Heart left ventricle (tissue), 16 donors: ENCODE data around the gene RAB1B. TPM values are rescaled to one million over a fixed set of nuclear protein-coding genes. Genes with fewer than 3 reads are reported as not detected.
"Not testable (repeated sequence)": the region's sequence is repeated elsewhere in the genome, so short reads cannot be mapped to it uniquely, and the experiment has no call there.

ENCODE experiments used
- ATAC-seq, 4 donors: fragments of 200-7000 bp; cut with Tn5 transposase; one replicate each; pipeline ENCODE4 v1.9.1; 2020 to 2022; ENCODE audit warnings: moderate library complexity in 4 of 4, mild to moderate bottlenecking in 3 of 4, moderate number of reproducible peaks in 1 of 4
- DNase-seq, 5 donors: peaks; one replicate each; pipeline ENCODE4 v3.0.0-alpha.2; 2020
- H3K27ac ChIP-seq, 12 donors: fragments of 200-600 bp; sonication (generic) in 4 of 12; one replicate each; pipeline versions ENCODE4 v1.5.0 to v1.8.0; 2016 to 2022; ENCODE audit warnings: mild to moderate bottlenecking in 2 of 12
- H3K27me3 ChIP-seq, 9 donors: fragments of 200-600 bp; sonication (generic) in 2 of 9; one replicate each; pipeline versions ENCODE4 v1.5.1 to v1.8.0; 2016 to 2022; ENCODE audit warnings: mild to moderate bottlenecking in 3 of 9
- H3K36me3 ChIP-seq, 9 donors: fragments of 200-600 bp; sonication (generic) in 2 of 9; one replicate each; pipeline versions ENCODE4 v1.5.0 to v1.8.0; 2018 to 2022; ENCODE audit warnings: mild to moderate bottlenecking in 2 of 9
- H3K4me1 ChIP-seq, 12 donors: fragments of 200-600 bp; sonication (generic) in 4 of 12; one replicate each; pipeline versions ENCODE4 v1.5.0 to v1.8.0; 2016 to 2022; ENCODE audit warnings: mild to moderate bottlenecking in 3 of 12
- H3K4me3 ChIP-seq, 12 donors: fragments of 200-600 bp; sonication (generic) in 4 of 12; one replicate each; pipeline versions ENCODE4 v1.5.0 to v1.8.0; 2017 to 2022; ENCODE audit warnings: mild to moderate bottlenecking in 9 of 12, moderate library complexity in 4 of 12
- H3K9me3 ChIP-seq, 12 donors: fragments of 200-600 bp; sonication (generic) in 4 of 12; one replicate each; pipeline versions ENCODE4 v1.5.0 to v1.8.0; 2016 to 2022; ENCODE audit warnings: mild to moderate bottlenecking in 1 of 12
- POLR2A ChIP-seq, 2 donors: fragments of 450-650 bp; IDR thresholded peaks; one replicate each; pipeline ENCODE4 v1.6.1; 2017; ENCODE audit warnings: antibody characterized with exemption in 2 of 2, mild to moderate bottlenecking in 2 of 2, moderate library complexity in 2 of 2
- WGBS, 4 donors: extraction: QIAGEN DNeasy Blood & Tissue Kit in 2 of 4; methylation state at CpG; one replicate each; pipeline versions ENCODE4 v1.1.5 to v1.1.7; 2013 to 2018; 5-methylcytosine and 5-hydroxymethylcytosine counted together
- intact Hi-C, 10 donors: fragments of 100-400 bp; cut with DNase I; formaldehyde crosslinking; loops; one replicate each; pipeline versions ENCODE4 v1.11.1 to v1.14.2; 2022
- polyA plus RNA-seq, 2 donors: library from polyadenylated mRNA; stranded (reverse); fragments of 200-250 nt; gene quantifications; one replicate each; pipeline ENCODE4 v1.2.3, GENCODE V29; 2013
- total RNA-seq, 9 donors: library from RNA; depleted of rRNA in 2 of 9; stranded (reverse); fragments of >200 nt in 2 of 9; fragmentation: NEBNext Ultra II Directional in 3 of 9; extraction: Animal tissue kit (Norgen Biotek cat#: 25700) in 3 of 9; gene quantifications; one replicate each; pipeline versions ENCODE4 v1.1.0 to v1.2.4, GENCODE V29; 2016 to 2023
- TF ChIP-seq, protein P1 (sequence below), 12 donors: fragments of 200-600 bp; sonication (generic) in 4 of 12; IDR thresholded peaks; one replicate each; pipeline versions ENCODE4 v1.5.0 to v1.8.0; 2018 to 2022; ENCODE audit warnings: antibody characterized with exemption in 12 of 12, mild to moderate bottlenecking in 5 of 12
- donor health status: ischemic (EF 13 %, LVEDD 7.1; RV severe dilation, severe dysfunction).
- donor health status: healthy with polysubstance abuse.
- donor health status: DM: no; HTN: yes; CAD: no.
- donor health status: DM: no; HTN: no; CAD: no.
- donor health status: ischemic (EF 25% LVEDD 6.9; RV normal size, moderate dysfunction).
- donor health status: ischemic (EF 25% LVEDD 5.7; RV mildly dilated, moderate dysfunction).
- donor health status: healthy.
- donor health status: DM: yes; HTN: yes; CAD: no.
- donor health status: ischemic (EF 35%, LVEDD 5.7; RV mildly dilated, moderate dysfunction).
- donor health status: nonischemic (EF 11% LVEDD 7.7; RV severe dilation, severe dysfunction).
- donor health status: DM: yes; HTN: yes; CAD: no.
- donor health status: PGD.
- donor health status: ischemic (EF 29% LVEDD 5.4; RV normal size, mild dysfunction).
- donor health status: nonischemic (EF 23%, LVEDD 6.1; RV moderate dilation, normal function).

RAB1B gene
- total and polyA plus RNA-seq, 11 donors = 111 to 178 (median 135) TPM

- no peaks in the 10 kb centered on the region for H3K27me3 ChIP-seq
- DNase-seq (no peak), ATAC-seq (no peak)
- H3K4me1 ChIP-seq = peaks cover 0 to 29% (median 21%) of the 10 kb centered on the region in 12 donors
- intact Hi-C loops = no loop called here
- H3K36me3 ChIP-seq = peaks cover 4 to 57% (median 48%) of the 10 kb centered on the region in 9 donors
- no peaks in the 10 kb centered on the region for H3K9me3 ChIP-seq
- TF ChIP-seq POLR2A (IDR thresholded peaks at IDR 0.05) = no peak
- TF ChIP-seq, protein P1, sequence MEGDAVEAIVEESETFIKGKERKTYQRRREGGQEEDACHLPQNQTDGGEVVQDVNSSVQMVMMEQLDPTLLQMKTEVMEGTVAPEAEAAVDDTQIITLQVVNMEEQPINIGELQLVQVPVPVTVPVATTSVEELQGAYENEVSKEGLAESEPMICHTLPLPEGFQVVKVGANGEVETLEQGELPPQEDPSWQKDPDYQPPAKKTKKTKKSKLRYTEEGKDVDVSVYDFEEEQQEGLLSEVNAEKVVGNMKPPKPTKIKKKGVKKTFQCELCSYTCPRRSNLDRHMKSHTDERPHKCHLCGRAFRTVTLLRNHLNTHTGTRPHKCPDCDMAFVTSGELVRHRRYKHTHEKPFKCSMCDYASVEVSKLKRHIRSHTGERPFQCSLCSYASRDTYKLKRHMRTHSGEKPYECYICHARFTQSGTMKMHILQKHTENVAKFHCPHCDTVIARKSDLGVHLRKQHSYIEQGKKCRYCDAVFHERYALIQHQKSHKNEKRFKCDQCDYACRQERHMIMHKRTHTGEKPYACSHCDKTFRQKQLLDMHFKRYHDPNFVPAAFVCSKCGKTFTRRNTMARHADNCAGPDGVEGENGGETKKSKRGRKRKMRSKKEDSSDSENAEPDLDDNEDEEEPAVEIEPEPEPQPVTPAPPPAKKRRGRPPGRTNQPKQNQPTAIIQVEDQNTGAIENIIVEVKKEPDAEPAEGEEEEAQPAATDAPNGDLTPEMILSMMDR (IDR thresholded peaks at IDR 0.05) = no peak
- WGBS, 4 donors = 86 to 100% (median 93%) methylated on average over 2 of the region's 2 CpGs
- H3K4me3 ChIP-seq = no peak overlapping the region
- no peak overlapping the region for H3K27ac ChIP-seq
Observed at GRCh38 chr11:66272596-66272995, 4.2 kb downstream of the RAB1B start.

- DNase-seq (no peak), ATAC-seq (no peak)
- Histone ChIP-seq H3K9me3 (no peaks in the 10 kb centered on the region), H3K36me3 (peaks cover 4 to 57% (median 48%) of the 10 kb centered on the region in 9 donors), H3K27ac (no peak overlapping the region), H3K4me3 (no peak overlapping the region), H3K27me3 (no peaks in the 10 kb centered on the region), H3K4me1 (peaks cover 0 to 34% (median 22%) of the 10 kb centered on the region in 12 donors)
- WGBS, 4 donors = 36 to 60% (median 47%) methylated on average over 1 of the region's 1 CpG
- intact Hi-C loops = no loop called here
- TF ChIP-seq, protein P1 (IDR thresholded peaks at IDR 0.05) = no peak
- TF ChIP-seq POLR2A (IDR thresholded peaks at IDR 0.05) = no peak
Observed at GRCh38 chr11:66274219-66274618, 5.8 kb downstream of the RAB1B start.

- ATAC-seq = no peak
- Histone ChIP-seq H3K36me3 (peaks cover 4 to 57% (median 48%) of the 10 kb centered on the region in 9 donors), H3K9me3 (no peaks in the 10 kb centered on the region), H3K4me3 (no peak overlapping the region), H3K27ac (no peak overlapping the region), H3K4me1 (peaks cover 0 to 22% (median 13%) of the 10 kb centered on the region in 12 donors), H3K27me3 (no peaks in the 10 kb centered on the region)
- intact Hi-C loops = no loop called here
- WGBS, 4 donors = 87 to 93% (median 89%) methylated on average over 6 to 8 of the region's 8 CpGs
- DNase-seq = no peak
- TF ChIP-seq POLR2A (IDR thresholded peaks at IDR 0.05) = no peak
- TF ChIP-seq, protein P1 (IDR thresholded peaks at IDR 0.05) = no peak
Observed at GRCh38 chr11:66275396-66275795, 7.0 kb downstream of the RAB1B start.

GRCh38 chr11:66275984-66276612, 7.7 kb downstream of the RAB1B start:
- Histone ChIP-seq H3K4me3 (no peak overlapping the region), H3K4me1 (peaks cover 0 to 15% (median 9%) of the 10 kb centered on the region in 12 donors), H3K36me3 (peaks cover 4 to 52% (median 48%) of the 10 kb centered on the region in 9 donors), H3K27ac (no peak overlapping the region), H3K27me3 (no peaks in the 10 kb centered on the region), H3K9me3 (no peaks in the 10 kb centered on the region)
- WGBS, 4 donors = 82 to 85% (median 85%) methylated on average over 11 to 14 of the region's 14 CpGs
- no peak for TF ChIP-seq POLR2A (IDR thresholded peaks at IDR 0.05)
- TF ChIP-seq, protein P1 (IDR thresholded peaks at IDR 0.05) = no peak
- intact Hi-C loops = no loop called here
- DNase-seq = no peak
- no peak for ATAC-seq

DNA sequence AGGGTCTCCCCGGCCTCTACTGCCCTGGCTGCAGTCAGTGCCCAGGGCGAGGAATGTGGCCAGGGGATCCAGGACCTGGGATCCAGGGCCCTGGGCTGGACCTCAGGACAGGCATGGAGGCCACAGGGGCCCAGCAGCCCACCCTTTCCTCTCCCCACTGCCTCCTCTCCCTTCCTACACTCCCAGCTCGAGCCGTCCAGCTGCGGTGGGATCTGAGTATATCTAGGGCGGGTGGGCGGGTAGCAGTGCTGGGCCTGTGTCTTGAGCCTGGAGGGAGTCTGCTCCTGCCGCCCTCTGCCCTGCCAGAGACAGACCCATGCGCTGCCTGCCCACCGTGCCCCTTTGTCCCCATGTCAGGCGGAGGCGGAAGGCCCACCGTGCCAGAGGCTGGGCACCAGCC, 8.2 kb downstream of the RAB1B start:
- H3K9me3 ChIP-seq, H3K4me3 ChIP-seq, DNase-seq, H3K27ac ChIP-seq, H3K27me3 ChIP-seq, intact Hi-C loops: not testable (repeated sequence)
- peak in 2 of 4 donors; percentile 2 to 4 for ATAC-seq
- Histone ChIP-seq H3K36me3 (peaks cover 4 to 50% (median 47%) of the 10 kb centered on the region in 9 donors), H3K4me1 (peaks cover 0 to 13% (median 8%) of the 10 kb centered on the region in 12 donors)
- WGBS, 4 donors = 76 to 84% (median 79%) methylated on average over 11 to 13 of the region's 13 CpGs

- H3K9me3 ChIP-seq, H3K4me3 ChIP-seq, H3K27me3 ChIP-seq, intact Hi-C loops, DNase-seq: not testable (repeated sequence)
- ATAC-seq = peak in 1 of 4 donors; percentile 5
- peak overlapping the region in 1 of 12 donors; percentile 80 for H3K27ac ChIP-seq
- 74 to 89% (median 80%) methylated on average over 4 of the region's 4 CpGs for WGBS, 4 donors
- H3K4me1 ChIP-seq = peaks cover 0 to 16% (median 9%) of the 10 kb centered on the region in 12 donors
- peaks cover 4 to 46% (median 42%) of the 10 kb centered on the region in 9 donors for H3K36me3 ChIP-seq
Observed at GRCh38 chr11:66277064-66277463, 8.6 kb downstream of the RAB1B start.
